ENCODE data around the gene STRA6.

Gene STRA6, protein sequence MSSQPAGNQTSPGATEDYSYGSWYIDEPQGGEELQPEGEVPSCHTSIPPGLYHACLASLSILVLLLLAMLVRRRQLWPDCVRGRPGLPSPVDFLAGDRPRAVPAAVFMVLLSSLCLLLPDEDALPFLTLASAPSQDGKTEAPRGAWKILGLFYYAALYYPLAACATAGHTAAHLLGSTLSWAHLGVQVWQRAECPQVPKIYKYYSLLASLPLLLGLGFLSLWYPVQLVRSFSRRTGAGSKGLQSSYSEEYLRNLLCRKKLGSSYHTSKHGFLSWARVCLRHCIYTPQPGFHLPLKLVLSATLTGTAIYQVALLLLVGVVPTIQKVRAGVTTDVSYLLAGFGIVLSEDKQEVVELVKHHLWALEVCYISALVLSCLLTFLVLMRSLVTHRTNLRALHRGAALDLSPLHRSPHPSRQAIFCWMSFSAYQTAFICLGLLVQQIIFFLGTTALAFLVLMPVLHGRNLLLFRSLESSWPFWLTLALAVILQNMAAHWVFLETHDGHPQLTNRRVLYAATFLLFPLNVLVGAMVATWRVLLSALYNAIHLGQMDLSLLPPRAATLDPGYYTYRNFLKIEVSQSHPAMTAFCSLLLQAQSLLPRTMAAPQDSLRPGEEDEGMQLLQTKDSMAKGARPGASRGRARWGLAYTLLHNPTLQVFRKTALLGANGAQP

DNA sequence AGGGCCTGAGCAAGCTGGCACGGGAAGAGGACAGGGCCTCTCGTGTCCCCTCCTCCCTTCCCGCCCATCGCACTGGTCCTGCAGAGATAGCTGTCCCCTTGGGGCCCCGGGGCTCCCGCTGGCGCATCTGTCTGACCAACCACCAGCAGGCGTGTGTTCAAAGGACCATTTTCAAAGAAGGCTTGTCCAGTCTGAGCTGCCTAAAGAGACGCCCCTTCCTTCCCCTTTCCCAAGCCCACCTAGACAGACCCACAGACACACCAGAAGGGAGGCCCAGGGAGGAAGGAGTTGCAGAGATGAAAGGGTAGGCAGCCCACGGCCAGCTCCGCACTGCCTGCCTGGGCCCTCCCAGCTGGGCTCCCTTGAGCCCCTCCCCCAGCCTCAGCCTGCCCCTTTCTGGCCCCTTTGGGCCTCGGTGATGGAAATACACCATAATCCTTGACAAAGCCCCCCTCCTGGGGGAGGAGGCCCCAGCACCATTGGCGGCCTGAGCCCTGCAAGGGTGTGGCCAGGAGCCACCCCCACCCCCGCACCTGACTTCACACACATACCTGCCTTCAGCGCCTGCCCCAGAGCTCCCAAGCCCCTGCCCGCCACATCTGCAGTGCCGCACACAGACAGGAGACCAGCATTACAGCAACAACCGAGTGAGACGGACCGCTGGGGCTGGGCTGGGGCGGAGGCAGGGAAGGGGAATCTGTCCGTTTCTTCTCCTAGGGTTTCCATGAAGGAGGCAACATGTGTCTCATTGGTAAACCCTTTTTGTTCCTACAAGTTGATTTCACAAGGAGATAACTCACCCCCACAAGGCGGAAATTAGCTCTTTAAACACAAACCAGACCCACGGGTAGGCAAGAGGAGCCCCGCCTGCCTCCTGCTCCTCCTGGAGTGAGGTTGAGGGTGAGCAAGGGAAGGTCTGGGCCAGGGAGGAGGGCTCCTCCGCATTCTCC is at the start of gene STRA6:
Gene STRA6, minus strand, starts transcription at position 336 of the 950 bp plus-strand sequence. CDS start 520 bp downstream, outside the sequence.
- intact Hi-C loops (cut with DNase I) = no loop called here

DNA sequence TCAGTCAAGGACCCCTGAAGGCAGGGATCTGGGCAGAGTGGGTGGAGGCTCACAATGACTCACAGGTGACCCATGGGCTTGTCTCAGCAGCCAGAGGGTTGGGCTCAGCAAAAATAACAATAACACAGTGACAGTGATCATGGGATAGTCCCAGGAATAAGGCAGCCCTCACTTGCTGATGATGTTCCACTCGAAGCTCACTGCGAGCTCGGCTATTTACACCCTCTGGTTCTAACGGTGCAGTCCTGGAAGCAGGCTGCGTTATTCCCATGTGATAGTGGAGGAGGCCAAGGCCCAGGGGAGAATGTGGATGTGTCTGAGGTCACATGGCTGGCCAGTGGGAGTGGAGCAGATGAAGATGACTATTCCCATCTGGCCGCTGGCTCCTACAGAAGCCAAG is 49.7 kb upstream of the STRA6 start:
- intact Hi-C loops (cut with DNase I) = no loop called here

More for the DNA sequence above, at the start of gene STRA6:
- DNase-seq = no peak

DNA sequence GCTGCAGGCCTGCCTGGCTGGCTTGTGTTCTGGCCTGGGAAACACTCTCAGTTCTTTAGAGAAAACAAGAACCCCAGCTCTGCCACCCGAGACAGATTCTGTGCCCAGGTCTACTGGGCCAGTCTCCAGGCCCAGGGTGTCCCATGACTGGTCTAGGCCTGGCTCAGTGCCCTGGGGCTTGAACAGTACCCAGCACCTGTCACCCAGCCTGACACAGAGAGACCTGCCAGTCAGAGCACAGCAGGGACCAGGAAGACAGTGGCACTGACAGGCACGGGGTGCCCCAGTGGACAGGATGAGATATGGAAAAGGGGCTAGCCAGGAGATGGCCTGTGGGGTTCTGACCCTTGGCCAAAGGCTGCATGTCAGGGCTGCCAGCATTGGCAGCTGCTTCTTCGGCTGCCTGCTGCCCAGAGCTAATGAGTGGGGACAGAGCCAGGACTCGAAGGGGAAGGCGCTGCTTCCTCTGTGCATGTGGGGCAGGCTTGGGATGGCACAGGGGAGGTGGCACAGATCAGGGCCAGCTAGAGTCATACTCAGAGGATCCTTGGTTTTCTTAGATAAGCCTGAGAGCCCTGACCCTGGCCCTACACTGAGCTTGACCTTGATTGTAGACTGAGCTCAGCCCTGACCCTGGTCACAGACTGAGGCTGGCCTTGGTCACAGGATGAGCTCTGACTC is 48.7 kb upstream of the STRA6 start:
- DNase-seq = peak in 41 of 42 donors; percentile 55 to 94 (median 72)
- intact Hi-C loops (cut with DNase I) = no loop called here

More for the DNA sequence above, 49.7 kb upstream of the STRA6 start:
- no peak for DNase-seq

DNA sequence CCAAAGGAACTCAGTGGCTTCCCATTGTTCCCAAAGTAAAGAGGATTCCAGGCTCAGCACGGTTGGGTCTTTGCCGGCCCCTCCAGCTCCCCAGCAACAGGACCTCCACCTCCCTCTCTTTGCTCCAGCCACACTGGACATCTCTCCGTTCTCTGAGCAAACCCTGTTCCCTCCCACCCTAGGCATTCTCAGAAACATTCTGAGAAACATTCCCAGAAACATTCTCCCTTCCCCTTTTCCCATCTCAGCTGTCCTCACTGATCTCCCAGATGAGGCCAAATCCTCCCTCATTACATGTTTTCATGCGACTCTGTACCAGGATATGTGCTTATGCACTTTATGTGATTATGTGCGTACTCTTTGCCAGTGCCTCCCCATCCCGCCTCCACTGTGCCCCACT is 47.7 kb upstream of the STRA6 start:
- DNase-seq = no peak
- intact Hi-C loops (cut with DNase I) = no loop called here

DNA sequence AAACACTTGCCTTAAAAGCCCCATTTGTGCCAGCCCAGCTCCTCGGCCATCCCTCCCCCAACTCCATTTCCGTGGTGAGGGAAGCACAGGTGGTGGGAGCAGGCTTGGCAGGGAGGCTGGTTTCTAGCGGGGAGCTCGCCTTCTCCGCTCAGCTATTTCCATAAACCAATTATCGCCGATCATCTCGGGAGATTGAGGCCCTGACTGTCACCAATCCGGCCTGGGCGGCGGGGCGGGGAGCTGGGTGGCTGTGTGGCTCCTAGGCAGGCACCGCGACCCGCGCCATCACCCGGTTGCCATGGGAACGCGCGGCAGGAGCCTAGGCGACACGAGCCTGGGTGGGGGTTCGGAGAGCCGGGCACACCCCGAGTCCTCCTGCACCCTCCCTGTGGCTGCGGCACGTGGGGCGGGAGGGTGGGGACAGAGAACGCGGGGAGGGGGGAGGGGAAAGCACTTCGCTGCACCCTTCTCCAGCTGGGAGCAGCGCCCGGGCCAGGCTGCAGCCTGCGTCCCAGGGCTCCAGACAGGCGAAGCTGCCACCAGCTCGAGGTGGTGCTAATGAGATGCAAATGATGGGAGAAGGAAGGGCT is 42.9 kb upstream of the STRA6 start:
- peak; percentile 43 to 92 (median 78) for DNase-seq
- intact Hi-C loops (cut with DNase I) = no loop called here

DNA sequence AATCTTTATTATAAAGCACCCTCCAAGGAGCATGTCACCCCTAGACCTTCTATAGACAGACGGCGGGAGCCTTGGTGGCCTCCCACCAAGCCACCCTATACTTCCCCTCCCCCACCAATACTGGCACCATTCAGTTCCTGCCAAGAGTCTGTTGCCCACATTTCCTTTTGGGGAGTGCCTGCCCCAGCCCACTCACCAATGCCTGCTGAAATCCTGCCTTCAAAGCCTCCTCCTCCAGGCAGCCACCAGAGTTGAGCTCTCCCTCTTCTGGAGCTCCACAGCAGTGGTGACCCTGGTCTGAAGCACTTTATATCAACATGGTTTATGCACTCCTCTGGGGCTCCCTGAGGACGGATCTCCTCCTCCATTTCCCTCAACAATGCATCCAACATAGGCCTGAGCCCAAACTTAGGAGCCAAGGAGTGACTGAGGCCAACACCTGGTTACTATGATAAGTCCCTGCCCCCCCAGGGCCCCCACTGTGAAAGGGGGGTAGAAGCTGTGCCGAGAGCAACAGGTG is 42.3 kb upstream of the STRA6 start:
- intact Hi-C loops (cut with DNase I) = no loop called here
- DNase-seq = no peak

DNA sequence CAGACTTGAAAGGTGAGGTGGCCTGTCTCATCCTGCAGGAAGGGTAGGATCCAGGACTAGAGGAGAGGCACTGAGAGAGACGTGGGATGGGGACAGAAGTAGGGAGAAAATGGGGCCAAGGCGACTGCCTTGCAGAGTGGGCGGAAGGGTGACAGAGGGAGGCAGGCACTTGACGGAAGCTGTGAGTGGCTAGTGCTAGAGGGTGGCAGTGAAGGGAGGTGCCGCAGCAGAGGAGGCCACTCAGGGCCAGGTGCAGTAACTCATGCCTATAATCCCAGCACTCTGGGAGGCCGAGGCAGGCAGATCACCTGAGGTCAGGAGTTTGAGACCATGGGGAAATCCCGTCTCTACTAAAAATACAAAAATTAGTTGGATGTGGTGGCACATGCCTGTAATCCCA is 40.8 kb upstream of the STRA6 start:
- DNase-seq = no peak
- intact Hi-C loops (cut with DNase I) = no loop called here

DNA sequence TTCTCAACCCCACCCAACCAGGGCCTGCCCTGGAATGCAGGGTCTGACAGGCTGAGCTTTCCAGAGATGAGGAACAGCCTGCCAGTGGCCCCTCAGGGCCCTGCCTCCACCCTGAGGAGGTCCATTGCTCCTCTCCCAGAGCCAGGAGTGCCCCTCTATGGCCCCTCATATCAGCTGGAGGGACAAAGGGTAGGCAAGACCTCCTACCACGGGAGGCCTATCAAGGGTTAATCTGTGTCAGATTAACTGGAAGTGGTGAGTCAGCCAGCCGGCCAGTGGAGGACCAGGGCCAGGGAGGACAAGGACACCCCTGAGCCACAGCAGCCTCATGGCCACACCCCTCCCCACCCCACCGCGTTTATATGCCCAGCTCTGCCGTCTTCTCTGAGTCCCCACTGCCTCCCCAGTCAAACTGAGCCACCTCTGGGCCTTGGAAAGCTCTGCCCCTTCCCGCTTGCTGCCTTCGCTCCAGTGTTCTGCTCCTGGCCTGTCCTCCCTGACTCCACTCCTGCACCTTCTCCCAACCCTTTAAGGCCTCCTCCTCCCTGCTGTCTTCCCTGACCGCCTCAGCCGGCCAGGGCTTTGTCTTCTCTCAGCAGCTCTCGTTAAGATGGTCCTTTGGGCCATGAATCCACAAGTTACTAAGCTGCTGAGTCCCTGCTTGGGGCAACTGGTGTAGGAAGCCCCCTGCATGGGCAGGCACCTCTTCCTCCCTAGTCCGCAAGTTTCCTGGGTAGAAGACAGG is 40.0 kb upstream of the STRA6 start:
- no peak for DNase-seq
- intact Hi-C loops (cut with DNase I) = no loop called here

DNA sequence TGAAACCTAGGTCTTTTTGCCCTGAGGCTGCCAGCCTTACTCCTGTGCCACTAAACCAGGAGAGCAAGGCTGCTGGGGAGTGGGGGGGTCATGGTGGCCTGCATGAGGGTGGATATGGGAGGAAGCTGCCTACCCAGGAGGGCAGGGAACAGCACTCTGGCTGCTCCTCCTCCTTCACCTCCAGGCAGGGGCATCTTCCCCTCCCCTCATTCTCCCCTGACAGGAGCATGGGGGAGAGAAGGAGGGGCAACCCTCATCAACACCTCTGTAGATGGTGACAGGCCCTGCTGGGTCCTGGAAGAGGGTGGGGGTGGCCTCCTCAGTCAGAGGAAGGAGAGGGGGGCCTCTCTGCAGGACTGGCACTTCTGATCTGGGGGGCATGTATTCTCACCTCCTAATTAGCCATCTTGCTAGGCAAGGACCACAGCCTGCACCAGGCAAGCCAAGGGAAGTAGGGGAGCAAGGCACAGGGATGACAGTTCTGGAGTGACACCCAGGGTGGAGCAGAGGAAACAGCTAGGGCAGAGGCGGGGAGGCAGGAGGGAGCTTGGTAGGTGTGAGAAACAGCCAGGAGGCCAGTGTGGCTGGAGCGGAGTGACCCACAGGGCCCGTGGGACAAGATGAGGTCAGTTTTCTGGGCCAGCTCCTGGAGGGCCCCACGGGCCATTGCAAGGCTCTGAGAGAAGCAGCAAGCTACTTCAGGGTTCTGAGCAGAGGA is 38.5 kb upstream of the STRA6 start:
- intact Hi-C loops (cut with DNase I) = no loop called here
- no peak for DNase-seq

DNA sequence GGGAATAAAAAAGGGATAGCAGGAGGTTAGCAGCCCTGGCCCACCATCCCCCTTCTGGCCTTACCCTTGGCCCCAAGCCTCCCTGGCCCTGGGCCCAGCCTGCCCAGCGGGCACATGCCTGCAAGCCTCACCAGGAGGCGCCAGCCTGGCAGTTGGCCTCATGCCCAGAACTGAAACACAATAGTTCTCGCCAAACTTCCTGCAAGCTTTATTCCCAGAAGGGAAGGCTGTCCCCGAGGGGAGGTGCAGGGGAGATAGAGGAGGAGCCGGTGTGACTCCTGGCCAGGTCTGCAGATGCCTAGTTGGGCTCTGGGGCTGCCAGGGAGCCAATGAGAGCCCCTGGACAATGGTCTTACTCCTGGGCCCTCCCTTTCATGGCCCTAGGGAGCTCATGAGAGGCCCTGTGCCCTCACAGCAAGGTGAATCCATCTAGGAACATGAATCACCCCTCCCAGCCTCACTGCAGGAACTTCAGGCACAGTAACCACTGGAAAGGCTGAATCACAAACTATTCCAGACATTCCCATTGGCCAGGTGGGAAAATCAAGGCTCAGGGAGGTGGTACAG is 37.5 kb upstream of the STRA6 start:
- intact Hi-C loops (cut with DNase I) = no loop called here
- peak; percentile 56 to 93 (median 81) for DNase-seq

DNA sequence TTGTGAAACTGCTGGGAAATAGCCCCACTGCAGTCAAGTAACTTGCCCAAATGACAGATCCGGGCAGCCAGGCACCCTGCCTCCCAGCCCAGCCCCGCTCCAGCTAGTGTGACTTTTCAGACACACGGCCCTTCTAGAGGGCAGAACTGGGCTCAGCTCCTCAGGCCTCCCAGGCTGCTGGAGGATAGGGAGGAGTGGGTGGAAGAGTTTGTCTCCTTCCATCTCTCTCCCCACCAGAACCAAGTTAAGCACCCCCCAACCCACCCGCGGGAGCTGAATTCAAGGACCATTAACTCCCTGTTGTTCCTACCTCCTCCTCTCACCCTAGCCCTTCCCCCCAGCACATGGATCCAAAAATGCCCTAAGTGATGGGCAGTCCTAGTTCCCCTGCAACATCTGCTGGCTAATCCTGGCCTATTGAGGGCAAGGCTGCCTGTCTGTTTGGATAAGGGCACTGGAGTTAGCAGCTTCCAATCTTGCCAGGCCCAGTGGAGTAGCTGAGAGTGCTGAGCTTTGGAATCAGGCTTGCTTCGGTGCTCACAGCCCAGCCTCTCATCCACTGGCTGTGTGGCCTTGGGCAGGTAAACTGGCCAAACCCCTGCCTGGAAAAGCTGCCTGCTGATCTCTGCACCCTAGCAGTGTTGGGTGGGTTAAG is 36.6 kb upstream of the STRA6 start:
- intact Hi-C loops (cut with DNase I) = no loop called here
- DNase-seq = no peak

DNA sequence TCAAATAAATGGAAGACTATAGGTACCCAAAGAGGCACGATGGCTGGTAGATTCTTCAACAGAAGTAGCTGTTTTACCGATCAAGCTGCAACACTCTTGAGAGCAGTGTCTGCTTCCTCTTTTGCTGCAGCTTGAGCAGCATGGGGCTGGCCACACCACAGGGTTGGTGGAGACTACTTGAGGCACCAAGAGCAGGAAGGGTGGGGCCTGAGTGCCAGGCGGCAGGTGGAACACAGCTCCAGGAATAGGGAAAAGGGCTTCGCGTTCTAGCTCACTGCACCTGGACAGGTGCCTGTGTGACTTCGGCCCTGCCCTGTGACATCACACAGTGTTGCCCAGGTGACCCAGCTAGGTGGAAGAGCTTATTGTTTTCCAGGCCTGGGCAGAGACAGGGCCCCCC is 33.4 kb upstream of the STRA6 start, which contains the start of gene CCDC33:
Gene CCDC33, plus strand, starts transcription at position 365 of the 400 bp plus-strand sequence. CDS start 394 bp downstream, outside the sequence.
- DNase-seq = no peak
- intact Hi-C loops (cut with DNase I) = no loop called here

DNA sequence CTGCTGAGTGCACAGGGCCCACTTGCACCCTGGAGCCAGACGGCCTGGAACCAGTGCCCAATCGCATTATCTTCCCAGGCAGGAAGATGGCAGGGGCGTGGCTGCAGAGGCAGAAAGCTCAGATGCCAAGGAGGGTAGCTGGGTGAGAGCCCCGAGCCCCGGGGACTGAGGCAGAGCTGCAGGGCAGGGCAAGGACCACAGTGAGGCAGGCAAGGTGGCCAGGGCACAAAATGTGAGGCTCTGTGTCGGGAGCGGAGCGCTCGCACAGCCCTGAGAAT is 31.9 kb upstream of the STRA6 start:
- no peak for DNase-seq

DNA sequence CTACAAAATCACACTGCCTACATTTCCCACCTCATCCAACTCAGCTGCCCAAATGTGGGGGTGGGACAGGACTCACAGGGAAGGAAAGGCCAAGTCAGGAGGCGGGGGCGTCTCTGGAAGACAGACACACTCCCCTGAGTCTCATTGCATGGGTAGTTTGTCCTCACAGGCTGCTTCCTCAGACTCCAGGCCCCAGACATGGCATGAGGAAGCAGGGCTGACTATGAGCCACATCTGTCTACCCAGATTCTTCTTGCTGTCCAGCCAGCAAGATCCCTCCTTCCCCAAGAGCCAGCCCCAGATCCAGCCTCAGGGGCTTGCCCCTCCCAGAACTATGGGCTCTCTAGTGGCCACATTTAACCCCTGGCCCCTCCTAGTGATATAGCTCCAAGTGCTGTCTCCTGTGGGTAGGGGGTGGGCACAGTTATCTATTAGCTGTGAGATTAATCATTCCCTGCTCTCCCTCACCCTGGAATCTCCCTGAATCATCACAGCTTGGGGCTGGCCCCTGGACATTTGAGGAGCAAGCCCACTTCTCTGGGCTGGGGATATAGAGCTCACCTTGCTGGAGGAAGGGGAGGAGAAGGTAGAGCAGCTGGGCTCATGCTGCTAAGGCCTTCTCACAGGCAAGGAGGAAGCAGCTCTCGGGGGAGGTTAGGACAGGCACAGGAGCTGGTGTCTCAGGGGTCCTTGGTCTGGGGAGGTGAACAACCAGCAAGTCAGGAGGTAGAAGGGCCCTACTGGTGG is 31.4 kb upstream of the STRA6 start:
- DNase-seq = no peak

More for the DNA sequence above, 31.9 kb upstream of the STRA6 start:
- intact Hi-C loops (cut with DNase I) = no loop called here

DNA sequence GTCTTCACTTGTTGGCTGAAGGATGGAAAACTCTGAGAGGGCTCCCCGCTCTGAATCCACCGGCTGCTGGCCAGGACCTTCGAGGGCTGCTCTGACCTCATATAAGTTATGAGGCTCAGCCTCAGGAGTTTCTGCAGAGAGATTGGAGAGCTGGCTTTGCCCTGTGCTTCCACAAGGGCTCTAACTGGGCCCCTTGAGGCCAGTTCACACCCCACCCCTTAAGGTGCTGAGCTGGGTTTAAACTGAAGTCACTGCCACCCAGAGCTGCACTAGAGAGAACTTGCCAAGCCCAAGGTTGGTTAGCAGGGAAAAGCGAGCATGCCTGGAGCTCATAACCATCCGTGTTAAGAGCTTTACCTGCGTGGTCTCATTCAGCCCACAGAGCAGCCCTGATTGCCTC is 30.8 kb upstream of the STRA6 start:
- no peak for DNase-seq
- intact Hi-C loops (cut with DNase I) = no loop called here

More for the DNA sequence above, 31.4 kb upstream of the STRA6 start:
- intact Hi-C loops (cut with DNase I) = no loop called here

All from head of caudate nucleus (tissue), 42 donors.